CD4-positive, alpha-beta T cell treated with Interleukin-17A for 4 hours (primary cell): ENCODE data around the gene HECTD3.
A peak's percentile ranks its signal among the peaks of the same experiment; 100 is the strongest.
"Not testable (repeated sequence)": the region's sequence is repeated elsewhere in the genome, so short reads cannot be mapped to it uniquely, and the experiment has no call there.

Experiments used
- DNase-seq: peaks from one replicate; pipeline ENCODE4 v3.0.0-alpha.2; 2020; ENCODE audit warnings: mixed read lengths

HECTD3 gene

GRCh38 chr1:45013551-45014209 lies 2.6 kb upstream of the HECTD3 start:
- no peak for DNase-seq

- peak; percentile 62 for DNase-seq
Observed at GRCh38 chr1:45012639-45013278, 1.6 kb upstream of the HECTD3 start.

GRCh38 chr1:45011837-45012638 lies 914 bp upstream of the HECTD3 start, which contains the start of gene UROD:
Gene UROD (plus strand): TSS chr1:45012254. CDS start chr1:45012266, 12 bp downstream.
- DNase-seq, result peak; percentile 91

GRCh38 chr1:45009956-45010854 lies 919 bp downstream of the HECTD3 start:
- peak; percentile 49 for DNase-seq

- DNase-seq, result no peak
Observed at GRCh38 chr1:45009296-45009865, 1.7 kb downstream of the HECTD3 start.

GRCh38 chr1:45008516-45008915 lies 2.6 kb downstream of the HECTD3 start:
- no peak for DNase-seq

- no peak for DNase-seq
Observed at GRCh38 chr1:45008076-45008475, 3.0 kb downstream of the HECTD3 start.

- DNase-seq, result no peak
Observed at GRCh38 chr1:45007311-45007710, 3.8 kb downstream of the HECTD3 start.

GRCh38 chr1:45005761-45006160 lies 5.4 kb downstream of the HECTD3 start:
- DNase-seq, result no peak

GRCh38 chr1:45004281-45004920 lies 6.7 kb downstream of the HECTD3 start:
- DNase-seq, result no peak

- no peak for DNase-seq
Observed at GRCh38 chr1:45003741-45004140, 7.4 kb downstream of the HECTD3 start.

GRCh38 chr1:45002650-45003645 lies 8.2 kb downstream of the HECTD3 start:
- no peak for DNase-seq

GRCh38 chr1:45001576-45001975 lies 9.5 kb downstream of the HECTD3 start:
- not testable (repeated sequence) for DNase-seq

- DNase-seq, result no peak
Observed at GRCh38 chr1:45001011-45001481, 10.1 kb downstream of the HECTD3 start.

GRCh38 chr1:44999232-44999631 lies 11.9 kb downstream of the HECTD3 start:
- DNase-seq, result no peak

GRCh38 chr1:44995467-44996238 lies 15.5 kb downstream of the HECTD3 start:
- DNase-seq, result no peak

GRCh38 chr1:44994309-44994898 lies 16.7 kb downstream of the HECTD3 start:
- no peak for DNase-seq

- DNase-seq, result no peak
Observed at GRCh38 chr1:44988531-44989156, 22.5 kb downstream of the HECTD3 start.
